ENCODE data around the gene PDE4D. TPM values are rescaled to one million over a fixed set of nuclear protein-coding genes. Genes with fewer than 3 reads are reported as not detected.

PDE4D gene
- total RNA-seq, 1 donor from 2014 or later: 7.6 TPM

- Mint-ChIP-seq H3K4me3 (ENCODE audit: low read depth) (no peak overlapping the region), H3K36me3 (ENCODE audit: insufficient read depth) (no peaks in the 10 kb centered on the region), H3K27ac (no peak overlapping the region), H3K4me1 (ENCODE audit: low read depth) (peaks cover 3% of the 10 kb centered on the region), H3K9me3 (ENCODE audit: low read depth) (no peaks in the 10 kb centered on the region), H3K27me3 (no peaks in the 10 kb centered on the region)
- no peak for TF ChIP-seq CTCF (IDR thresholded peaks at IDR 0.05; ENCODE audit: unreplicated experiment)
- DNase-seq (ENCODE audit: low spot score, unreplicated experiment): no peak
Observed at GRCh38 chr5:59798862-59799667, 94.5 kb downstream of the PDE4D start.

GRCh38 chr5:59795141-59795540, 98.4 kb downstream of the PDE4D start:
- Mint-ChIP-seq H3K27ac (no peak overlapping the region), H3K4me3 (ENCODE audit: low read depth) (no peak overlapping the region), H3K4me1 (ENCODE audit: low read depth) (peaks cover 3% of the 10 kb centered on the region), H3K9me3 (ENCODE audit: low read depth) (no peaks in the 10 kb centered on the region), H3K27me3 (peaks cover 8% of the 10 kb centered on the region), H3K36me3 (ENCODE audit: insufficient read depth) (no peaks in the 10 kb centered on the region)
- no peak for DNase-seq (ENCODE audit: low spot score, unreplicated experiment)
- no peak for TF ChIP-seq CTCF (IDR thresholded peaks at IDR 0.05; ENCODE audit: unreplicated experiment)

- DNase-seq (ENCODE audit: low spot score, unreplicated experiment): no peak
- Mint-ChIP-seq H3K4me3 (ENCODE audit: low read depth) (no peak overlapping the region), H3K36me3 (ENCODE audit: insufficient read depth) (no peaks in the 10 kb centered on the region), H3K27ac (no peak overlapping the region), H3K9me3 (ENCODE audit: low read depth) (no peaks in the 10 kb centered on the region), H3K4me1 (ENCODE audit: low read depth) (peaks cover 3% of the 10 kb centered on the region), H3K27me3 (peaks cover 11% of the 10 kb centered on the region)
- TF ChIP-seq CTCF (IDR thresholded peaks at IDR 0.05; ENCODE audit: unreplicated experiment): no peak
Observed at GRCh38 chr5:59792983-59793585, 100.4 kb downstream of the PDE4D start.

GRCh38 chr5:59791617-59792016, 101.9 kb downstream of the PDE4D start:
- TF ChIP-seq CTCF (IDR thresholded peaks at IDR 0.05; ENCODE audit: unreplicated experiment): no peak
- Mint-ChIP-seq H3K36me3 (ENCODE audit: insufficient read depth) (no peaks in the 10 kb centered on the region), H3K4me1 (ENCODE audit: low read depth) (peaks cover 3% of the 10 kb centered on the region), H3K27me3 (peaks cover 11% of the 10 kb centered on the region), H3K27ac (no peak overlapping the region), H3K9me3 (ENCODE audit: low read depth) (no peaks in the 10 kb centered on the region), H3K4me3 (ENCODE audit: low read depth) (no peak overlapping the region)
- no peak for DNase-seq (ENCODE audit: low spot score, unreplicated experiment)

GRCh38 chr5:59790776-59791475, 102.6 kb downstream of the PDE4D start:
- DNase-seq (ENCODE audit: low spot score, unreplicated experiment): no peak
- Mint-ChIP-seq H3K27ac (no peak overlapping the region), H3K27me3 (peaks cover 11% of the 10 kb centered on the region), H3K4me3 (ENCODE audit: low read depth) (no peak overlapping the region), H3K36me3 (ENCODE audit: insufficient read depth) (no peaks in the 10 kb centered on the region), H3K9me3 (ENCODE audit: low read depth) (no peaks in the 10 kb centered on the region), H3K4me1 (ENCODE audit: low read depth) (peaks cover 3% of the 10 kb centered on the region)
- no peak for TF ChIP-seq CTCF (IDR thresholded peaks at IDR 0.05; ENCODE audit: unreplicated experiment)

Data from progenitor cell of endocrine pancreas (in vitro differentiated cells).